Mammary microvascular endothelial cell (primary cell): Measurements from ENCODE around the gene PRDM13. TPM values are rescaled to one million over a fixed set of nuclear protein-coding genes. Genes with fewer than 3 reads are reported as not detected.

Source experiments
- total RNA-seq: library from RNA; depleted of rRNA; stranded (reverse); fragments of >200 nt; gene quantifications from 2 replicates; pipeline ENCODE4 v1.2.3, GENCODE V29; 2015

Gene PRDM13
- total RNA-seq = not detected in 2 replicates

GRCh38 chr6:99606656-99607415 lies at the start of gene PRDM13:
TSS of gene PRDM13 (plus strand) at chr6:99606833. CDS start at chr6:99607035, 202 bp downstream.

GRCh38 chr6:99568103-99568933 lies 38.3 kb upstream of the PRDM13 start, which contains the start of gene CCNC:
TSS of gene CCNC (minus strand) at chr6:99568660. CDS start at chr6:99568527, 133 bp downstream.

Other genes with a start within 250 kb of the PRDM13 start
- gene COQ3, start 212.6 kb upstream of the PRDM13 start, total RNA-seq = 4.4 and 10.5 TPM in 2 replicates
- gene PNISR, start 181.5 kb upstream of the PRDM13 start, total RNA-seq = 18.4 and 20.1 TPM in 2 replicates
- gene USP45, start 91.4 kb upstream of the PRDM13 start, total RNA-seq = 8.7 and 12.1 TPM in 2 replicates
- gene CCNC, start 38.2 kb upstream of the PRDM13 start, total RNA-seq = 45.9 and 53.9 TPM in 2 replicates